CD8-positive, alpha-beta memory T cell (primary cell): ENCODE data around the gene FUT7. TPM values are rescaled to one million over a fixed set of nuclear protein-coding genes. Genes with fewer than 3 reads are reported as not detected.

Experiments
- CTCF ChIA-PET: fragments of 350-600 bp; sonication (Branson Sonifier 250); formaldehyde crosslinking; loops from one replicate; lab custom pipeline; 2021; ENCODE audit warnings: antibody characterized with exemption; lab: Charles Lee
- POLR2A ChIA-PET: fragments of 350-600 bp; sonication (Branson Sonifier 250); formaldehyde crosslinking; loops from one replicate; lab custom pipeline; 2021; ENCODE audit warnings: antibody characterized with exemption; lab: Charles Lee
- DNase-seq, 5 donors: peaks; one replicate each; pipeline versions ENCODE4 v3.0.0 to v3.0.0-alpha.2; 2020 to 2022; ENCODE audit warnings: mixed read lengths in 1 of 5
- H3K27ac ChIP-seq: one replicate; pipeline ENCODE4 v1.7.0; 2013; ENCODE audit warnings: low read depth, mild to moderate bottlenecking, low read length, moderate library complexity
- H3K27me3 ChIP-seq: 2 replicates; pipeline ENCODE4 v1.7.0; 2013; ENCODE audit warnings: low read length, mild to moderate bottlenecking; ENCODE audit not compliant: insufficient read depth, poor library complexity, severe bottlenecking
- H3K36me3 ChIP-seq: 2 replicates; pipeline ENCODE4 v1.7.0; 2013; ENCODE audit warnings: mild to moderate bottlenecking, low read length, moderate library complexity; ENCODE audit not compliant: insufficient read depth
- H3K4me1 ChIP-seq: 2 replicates; pipeline ENCODE4 v1.7.0; 2013; ENCODE audit warnings: mild to moderate bottlenecking, low read length, moderate library complexity; ENCODE audit not compliant: insufficient read depth
- H3K4me3 ChIP-seq: 2 replicates; pipeline ENCODE4 v1.7.0; 2013; ENCODE audit warnings: mild to moderate bottlenecking, low read length
- H3K9me3 ChIP-seq: 2 replicates; pipeline ENCODE4 v1.7.0; 2013; ENCODE audit warnings: mild to moderate bottlenecking, low read length
- H3K27ac Mint-ChIP-seq, 8 donors: one replicate each; pipeline ENCODE4 v1.8.0; 2020 to 2021; ENCODE audit warnings: mixed read lengths in 8 of 8, mild to moderate bottlenecking in 6 of 8, inconsistent platforms in 3 of 8, moderate library complexity in 3 of 8
- H3K27me3 Mint-ChIP-seq, 2 donors: one replicate each; pipeline ENCODE4 v1.8.0; 2020 to 2021; ENCODE audit warnings: mixed read lengths in 2 of 2, mild to moderate bottlenecking in 1 of 2, moderate library complexity in 1 of 2
- H3K36me3 Mint-ChIP-seq, 3 donors: one replicate each; pipeline ENCODE4 v1.8.0; 2020 to 2021; ENCODE audit warnings: mixed read lengths in 3 of 3, inconsistent platforms in 1 of 3, mild to moderate bottlenecking in 1 of 3
- H3K4me1 Mint-ChIP-seq, 3 donors: one replicate each; pipeline ENCODE4 v1.8.0; 2020 to 2021; ENCODE audit warnings: mixed read lengths in 3 of 3, inconsistent platforms in 1 of 3, mild to moderate bottlenecking in 1 of 3
- H3K4me3 Mint-ChIP-seq, 7 donors: one replicate each; pipeline ENCODE4 v1.8.0; 2020 to 2021; ENCODE audit warnings: mixed read lengths in 7 of 7, mild to moderate bottlenecking in 6 of 7, moderate library complexity in 4 of 7, inconsistent platforms in 2 of 7
- H3K9me3 Mint-ChIP-seq, 5 donors: one replicate each; pipeline ENCODE4 v1.8.0; 2020 to 2022; ENCODE audit warnings: mixed read lengths in 5 of 5, mild to moderate bottlenecking in 3 of 5, moderate library complexity in 2 of 5, inconsistent platforms in 1 of 5
- polyA plus RNA-seq: library from polyadenylated mRNA; unstranded; fragments of 300-500 nt; fragmentation: Illumina TruSeq; gene quantifications from one replicate; pipeline ENCODE4 v1.2.3, GENCODE V29; 2021
- total RNA-seq, 2 experiments: library from RNA; stranded (reverse); gene quantifications; one replicate each; pipeline ENCODE4 v1.2.3, GENCODE V29; 2021

FUT7 gene
- total and polyA plus RNA-seq, 3 experiments from 2014 or later: 0.57 to 28.7 (median 0.82) TPM

- Mint-ChIP-seq H3K27ac (peak overlapping the region; percentile 94 to 99 (median 96)), H3K9me3 (no peaks in the 10 kb centered on the region), H3K36me3 (peaks cover 0 to 17% (median 0%) of the 10 kb centered on the region in 3 donors), H3K4me1 (peaks cover 44 to 70% (median 44%) of the 10 kb centered on the region in 3 donors), H3K27me3 (no peaks in the 10 kb centered on the region), H3K4me3 (peak overlapping the region; percentile 77 to 94 (median 85))
- POLR2A ChIA-PET: interaction anchor here (0.8 to 1.0 kb wide), 3 partner anchors 12 to 49 kb away, joined by 3 to 5 read pairs (median 4); no protein-coding TSS in a partner anchor
- no peaks in the 10 kb centered on the region for H3K27me3 ChIP-seq
- CTCF ChIA-PET: interaction anchor here (1.1 to 6.7 kb wide), 5 partner anchors 12 to 153 kb away, joined by 3 to 72 read pairs (median 5); partner anchors contain the start of genes ABCA2 and FUT7
- peak overlapping the region; percentile 62 for H3K27ac ChIP-seq
- H3K36me3 ChIP-seq: no peaks in the 10 kb centered on the region
- H3K4me1 ChIP-seq: peaks cover 58% of the 10 kb centered on the region
- DNase-seq: peak in 2 of 5 donors; percentile 27 to 31
- H3K4me3 ChIP-seq: peak overlapping the region; percentile 51
- H3K9me3 ChIP-seq: no peaks in the 10 kb centered on the region
Measured at GRCh38 chr9:136997371-136997770, 34.5 kb downstream of the FUT7 start.

- H3K4me1 Mint-ChIP-seq: peaks cover 44 to 71% (median 44%) of the 10 kb centered on the region in 3 donors
- H3K4me3 ChIP-seq: peak within 1 kb of the TSS; percentile 51
- peak; percentile 64 to 85 (median 70) for DNase-seq
- H3K27me3 ChIP-seq: no peaks in the 10 kb centered on the region
- peaks cover 0 to 17% (median 0%) of the 10 kb centered on the region in 3 donors for H3K36me3 Mint-ChIP-seq
- no peaks in the 10 kb centered on the region for H3K27me3 Mint-ChIP-seq
- ChIA-PET POLR2A (interaction anchor here (0.5 to 1.6 kb wide), 10 partner anchors 11 to 68 kb away, joined by 3 to 11 read pairs (median 3); partner anchors contain the start of genes C8G and FBXW5), CTCF (interaction anchor here (0.6 to 6.7 kb wide), 14 partner anchors 9 to 204 kb away, joined by 3 to 72 read pairs (median 5); partner anchors contain the start of genes ABCA2, AJM1, C8G and FBXW5)
- no peaks in the 10 kb centered on the region for H3K36me3 ChIP-seq
- H3K4me1 ChIP-seq: peaks cover 58% of the 10 kb centered on the region
- H3K9me3 ChIP-seq: no peaks in the 10 kb centered on the region
- no peaks in the 10 kb centered on the region for H3K9me3 Mint-ChIP-seq
- H3K27ac Mint-ChIP-seq: peak within 1 kb of the TSS; percentile 96 to 99 (median 97)
- peak within 1 kb of the TSS; percentile 62 for H3K27ac ChIP-seq
- H3K4me3 Mint-ChIP-seq: peak within 1 kb of the TSS; percentile 77 to 94 (median 85)
Measured at GRCh38 chr9:136996361-136997292, 35.3 kb downstream of the FUT7 start, which contains the start of gene CLIC3. TSS of gene CLIC3 (minus strand) at chr9:136996568. CDS start at chr9:136996543, 25 bp downstream.

- H3K27me3 Mint-ChIP-seq: no peaks in the 10 kb centered on the region
- peak overlapping the region; percentile 77 to 89 (median 85) for H3K4me3 Mint-ChIP-seq
- Histone ChIP-seq H3K4me1 (peaks cover 58% of the 10 kb centered on the region), H3K9me3 (no peaks in the 10 kb centered on the region), H3K27ac (peak overlapping the region; percentile 62), H3K36me3 (no peaks in the 10 kb centered on the region), H3K4me3 (peak overlapping the region; percentile 51), H3K27me3 (no peaks in the 10 kb centered on the region)
- peaks cover 44 to 76% (median 44%) of the 10 kb centered on the region in 3 donors for H3K4me1 Mint-ChIP-seq
- H3K36me3 Mint-ChIP-seq: peaks cover 0 to 17% (median 0%) of the 10 kb centered on the region in 3 donors
- ChIA-PET POLR2A (interaction anchor here (0.5 to 1.6 kb wide), 8 partner anchors 10 to 67 kb away, joined by 3 to 11 read pairs (median 3); partner anchors contain the start of genes C8G and FBXW5), CTCF (interaction anchor here (0.6 to 6.7 kb wide), 13 partner anchors 8 to 203 kb away, joined by 3 to 72 read pairs (median 5); partner anchors contain the start of genes ABCA2, AJM1, C8G and FBXW5)
- no peak for DNase-seq
- H3K9me3 Mint-ChIP-seq: no peaks in the 10 kb centered on the region
- peak overlapping the region; percentile 85 to 99 (median 96) for H3K27ac Mint-ChIP-seq
Measured at GRCh38 chr9:136995772-136996311, 36.0 kb downstream of the FUT7 start.

GRCh38 chr9:136995362-136995761, 36.5 kb downstream of the FUT7 start:
- Histone ChIP-seq H3K4me1 (peaks cover 55% of the 10 kb centered on the region), H3K36me3 (no peaks in the 10 kb centered on the region), H3K27me3 (no peaks in the 10 kb centered on the region), H3K27ac (no peak overlapping the region), H3K4me3 (no peak overlapping the region), H3K9me3 (no peaks in the 10 kb centered on the region)
- ChIA-PET POLR2A (interaction anchor here (1.2 to 1.6 kb wide), 3 partner anchors 17 to 32 kb away, joined by 3 to 11 read pairs (median 6); no protein-coding TSS in a partner anchor), CTCF (interaction anchor here (1.3 to 6.7 kb wide), 6 partner anchors 10 to 153 kb away, joined by 4 to 72 read pairs (median 12); partner anchors contain the start of genes ABCA2, AJM1, C8G and FBXW5)
- DNase-seq: no peak
- H3K27me3 Mint-ChIP-seq: no peaks in the 10 kb centered on the region
- H3K36me3 Mint-ChIP-seq: peaks cover 0 to 17% (median 0%) of the 10 kb centered on the region in 3 donors
- H3K4me3 Mint-ChIP-seq: peak overlapping the region in 1 of 7 donors; percentile 56
- peaks cover 43 to 75% (median 44%) of the 10 kb centered on the region in 3 donors for H3K4me1 Mint-ChIP-seq
- H3K27ac Mint-ChIP-seq: peak overlapping the region in 4 of 8 donors; percentile 10 to 86 (median 39)
- H3K9me3 Mint-ChIP-seq: no peaks in the 10 kb centered on the region

GRCh38 chr9:136994888-136995230, 37.0 kb downstream of the FUT7 start:
- POLR2A ChIA-PET: no interaction called here
- no peak for DNase-seq
- CTCF ChIA-PET: interaction anchor here (2.2 to 6.7 kb wide), 5 partner anchors 34 to 152 kb away, joined by 9 to 72 read pairs (median 12); partner anchors contain the start of genes ABCA2, AJM1, C8G and FBXW5
- peaks cover 0 to 17% (median 0%) of the 10 kb centered on the region in 3 donors for H3K36me3 Mint-ChIP-seq
- no peaks in the 10 kb centered on the region for H3K9me3 Mint-ChIP-seq
- H3K27me3 ChIP-seq: no peaks in the 10 kb centered on the region
- H3K4me1 ChIP-seq: peaks cover 50% of the 10 kb centered on the region
- no peaks in the 10 kb centered on the region for H3K27me3 Mint-ChIP-seq
- no peak overlapping the region for H3K27ac ChIP-seq
- no peaks in the 10 kb centered on the region for H3K36me3 ChIP-seq
- no peak overlapping the region for H3K4me3 ChIP-seq
- peak overlapping the region in 1 of 7 donors; percentile 56 for H3K4me3 Mint-ChIP-seq
- H3K27ac Mint-ChIP-seq: peak overlapping the region in 2 of 8 donors; percentile 39 to 47
- no peaks in the 10 kb centered on the region for H3K9me3 ChIP-seq
- H3K4me1 Mint-ChIP-seq: peaks cover 38 to 70% (median 39%) of the 10 kb centered on the region in 3 donors

- no peaks in the 10 kb centered on the region for H3K36me3 ChIP-seq
- Mint-ChIP-seq H3K4me3 (peak overlapping the region in 6 of 7 donors; percentile 8 to 95 (median 88)), H3K9me3 (no peaks in the 10 kb centered on the region), H3K27ac (peak overlapping the region in 7 of 8 donors; percentile 41 to 98 (median 96)), H3K36me3 (peaks cover 0 to 17% (median 0%) of the 10 kb centered on the region in 3 donors), H3K4me1 (peaks cover 36 to 68% (median 39%) of the 10 kb centered on the region in 3 donors), H3K27me3 (no peaks in the 10 kb centered on the region)
- POLR2A ChIA-PET: interaction anchor here (0.7 kb wide), 1 partner anchor 12 kb away, joined by 3 read pairs; no protein-coding TSS in a partner anchor
- peaks cover 48% of the 10 kb centered on the region for H3K4me1 ChIP-seq
- H3K4me3 ChIP-seq: no peak overlapping the region
- CTCF ChIA-PET: interaction anchor here (2.8 to 6.7 kb wide), 3 partner anchors 8 to 41 kb away, joined by 18 to 72 read pairs (median 20); partner anchors contain the start of genes ABCA2 and FUT7
- H3K27ac ChIP-seq: no peak overlapping the region
- no peak for DNase-seq
- no peaks in the 10 kb centered on the region for H3K27me3 ChIP-seq
- H3K9me3 ChIP-seq: no peaks in the 10 kb centered on the region
Measured at GRCh38 chr9:136994180-136994887, 37.6 kb downstream of the FUT7 start.
